ENCODE data around the gene AMT. TPM values are rescaled to one million over a fixed set of nuclear protein-coding genes. Genes with fewer than 3 reads are reported as not detected.
"Not testable (repeated sequence)": the region's sequence is repeated elsewhere in the genome, so short reads cannot be mapped to it uniquely, and the experiment has no call there.

Gene AMT
- total RNA-seq, 1 experiment from 2014 or later, result 0.97 TPM

- DNase-seq (ENCODE audit: low spot score), result not testable (repeated sequence)
These were observed 31.0 kb downstream of the AMT start for GRCh38 chr3:49391310-49391709.

- DNase-seq (ENCODE audit: low spot score), result no peak
These were observed 33.0 kb downstream of the AMT start for GRCh38 chr3:49389297-49389696.

GRCh38 chr3:49388289-49388820, 33.9 kb downstream of the AMT start:
- no peak for DNase-seq (ENCODE audit: low spot score)

GRCh38 chr3:49387721-49388120, 34.6 kb downstream of the AMT start:
- DNase-seq (ENCODE audit: low spot score), result no peak

- DNase-seq (ENCODE audit: low spot score), result no peak
These were observed 36.1 kb downstream of the AMT start for GRCh38 chr3:49386056-49386756.

- no peak for DNase-seq (ENCODE audit: low spot score)
These were observed 36.7 kb downstream of the AMT start for GRCh38 chr3:49385617-49386016.

GRCh38 chr3:49383387-49383786, 38.9 kb downstream of the AMT start:
- no peak for DNase-seq (ENCODE audit: low spot score)

GRCh38 chr3:49378249-49378895, 43.9 kb downstream of the AMT start:
- DNase-seq (ENCODE audit: low spot score), result no peak

- no peak for DNase-seq (ENCODE audit: low spot score)
These were observed 44.8 kb downstream of the AMT start for GRCh38 chr3:49377483-49377882.

GRCh38 chr3:49371946-49372345, 50.3 kb downstream of the AMT start:
- no peak for DNase-seq (ENCODE audit: low spot score)

- no peak for DNase-seq (ENCODE audit: low spot score)
These were observed 51.5 kb downstream of the AMT start for GRCh38 chr3:49370585-49371290.

Small RNAs within 50 kb of the gene (small RNA-seq; reads per million reads assigned to genes)
- 0.43 reads per million for gene RNA5SP130

Other genes with a start within 250 kb of the AMT start
- gene C3orf62, start 145.2 kb downstream of the AMT start, total RNA-seq (2014; rRNA removed; shearing (Covaris generic)), result 1.3 and 3.8 TPM in 2 replicates
- gene USP4, start 82.4 kb downstream of the AMT start, total RNA-seq (2014; rRNA removed; shearing (Covaris generic)), result 8.0 and 14.7 TPM in 2 replicates
- 500 and 516 TPM in 2 replicates for gene GPX1, start 64.1 kb downstream of the AMT start, total RNA-seq (2014; rRNA removed; shearing (Covaris generic))
- 199 and 229 TPM in 2 replicates for gene RHOA, start 10.5 kb downstream of the AMT start, total RNA-seq (2014; rRNA removed; shearing (Covaris generic))
- gene TCTA, start 10.1 kb downstream of the AMT start, total RNA-seq (2014; rRNA removed; shearing (Covaris generic)), result 26.6 TPM in 2 replicates
- 2.5 and 8.2 TPM in 2 replicates for gene NICN1, start 6.9 kb upstream of the AMT start, total RNA-seq (2014; rRNA removed; shearing (Covaris generic))
- 64.2 and 72.9 TPM in 2 replicates for gene DAG1, start 47.8 kb upstream of the AMT start, total RNA-seq (2014; rRNA removed; shearing (Covaris generic))
- gene BSN, start 132.0 kb upstream of the AMT start, total RNA-seq (2014; rRNA removed; shearing (Covaris generic)), result not detected in 2 replicates

Measured in HT-29 (cell line).